Loucy (cell line): Measurements from ENCODE around the gene FAM117A.

ENCODE experiments used
- H2AFZ ChIP-seq: fragments of 200-600 bp; sonication (generic); 2 replicates; pipeline ENCODE4 v1.6.0; 2016; ENCODE audit warnings: antibody characterized with exemption, mild to moderate bottlenecking, low read length, moderate library complexity
- H3F3A ChIP-seq: fragments of 200-600 bp; 2 replicates; pipeline ENCODE4 v1.6.0; 2016; ENCODE audit warnings: antibody characterized with exemption, low read depth, mild to moderate bottlenecking
- H3K27me3 ChIP-seq: fragments of 200-600 bp; sonication (generic); 2 replicates; pipeline ENCODE4 v1.6.1; 2014; ENCODE audit warnings: low read length, mild to moderate bottlenecking; ENCODE audit not compliant: insufficient read depth, poor library complexity, severe bottlenecking
- H3K36me3 ChIP-seq: fragments of 200-600 bp; sonication (generic); 2 replicates; pipeline ENCODE4 v1.6.1; 2016; ENCODE audit warnings: low read length; ENCODE audit not compliant: insufficient read depth
- H3K4me1 ChIP-seq: fragments of 200-600 bp; sonication (generic); 2 replicates; pipeline ENCODE4 v1.5.1; 2014; ENCODE audit warnings: low read length, mild to moderate bottlenecking; ENCODE audit not compliant: insufficient read depth, poor library complexity, severe bottlenecking
- H3K4me2 ChIP-seq: fragments of 200-600 bp; sonication (generic); 2 replicates; pipeline ENCODE4 v1.6.0; 2014; ENCODE audit warnings: antibody characterized with exemption, low read length, low read depth, mild to moderate bottlenecking; ENCODE audit not compliant: poor library complexity, severe bottlenecking
- H3K4me3 ChIP-seq: fragments of 200-600 bp; sonication (generic); 2 replicates; pipeline ENCODE4 v1.5.1; 2014; ENCODE audit warnings: low read length, mild to moderate bottlenecking, mixed read lengths; ENCODE audit not compliant: poor library complexity, severe bottlenecking
- H3K79me2 ChIP-seq: fragments of 200-600 bp; sonication (generic); 2 replicates; pipeline ENCODE4 v1.6.1; 2014; ENCODE audit warnings: low read length; ENCODE audit not compliant: insufficient read depth
- H3K9ac ChIP-seq: fragments of 200-600 bp; sonication (generic); 2 replicates; pipeline ENCODE4 v1.6.0; 2014; ENCODE audit warnings: mild to moderate bottlenecking, low read depth, low read length, moderate library complexity; ENCODE audit not compliant: poor library complexity, severe bottlenecking
- H3K9me2 ChIP-seq: fragments of 200-600 bp; sonication (generic); replicated peaks from 2 replicates; pipeline ENCODE4 v1.6.1; 2016; ENCODE audit warnings: low read depth, low read length, mixed read lengths
- H3K9me3 ChIP-seq: fragments of 200-600 bp; sonication (generic); 2 replicates; pipeline ENCODE4 v1.6.1; 2014; ENCODE audit warnings: mild to moderate bottlenecking, antibody characterized with exemption, low read length, low read depth; ENCODE audit not compliant: insufficient read depth
- H4K20me1 ChIP-seq: fragments of 200-600 bp; sonication (generic); 2 replicates; pipeline ENCODE4 v1.6.0; 2014; ENCODE audit warnings: antibody characterized with exemption, low read length, mild to moderate bottlenecking; ENCODE audit not compliant: insufficient read depth, poor library complexity, severe bottlenecking
- EZH2phosphoT487 ChIP-seq: fragments of 200-600 bp; IDR thresholded peaks from 2 replicates; pipeline ENCODE4 v1.6.1; 2018; ENCODE audit warnings: antibody characterized with exemption, mild to moderate bottlenecking, moderate library complexity, borderline replicate concordance
- TF ChIP-seq, protein P1 (sequence below): fragments of 200-600 bp; sonication (generic); conservative IDR thresholded peaks from 2 replicates; pipeline ENCODE4 v1.5.1; 2014; ENCODE audit warnings: mild to moderate bottlenecking, antibody characterized with exemption, low read length

The FAM117A gene

GRCh38 chr17:49677933-49678847 is 85.7 kb downstream of the FAM117A start, which contains the start of gene SPOP:
TSS of gene SPOP (minus strand) at chr17:49678097. CDS start at chr17:49622810, 55,287 bp downstream.
- no peaks in the 10 kb centered on the region for H3K9me3 ChIP-seq
- TF ChIP-seq, protein P1, sequence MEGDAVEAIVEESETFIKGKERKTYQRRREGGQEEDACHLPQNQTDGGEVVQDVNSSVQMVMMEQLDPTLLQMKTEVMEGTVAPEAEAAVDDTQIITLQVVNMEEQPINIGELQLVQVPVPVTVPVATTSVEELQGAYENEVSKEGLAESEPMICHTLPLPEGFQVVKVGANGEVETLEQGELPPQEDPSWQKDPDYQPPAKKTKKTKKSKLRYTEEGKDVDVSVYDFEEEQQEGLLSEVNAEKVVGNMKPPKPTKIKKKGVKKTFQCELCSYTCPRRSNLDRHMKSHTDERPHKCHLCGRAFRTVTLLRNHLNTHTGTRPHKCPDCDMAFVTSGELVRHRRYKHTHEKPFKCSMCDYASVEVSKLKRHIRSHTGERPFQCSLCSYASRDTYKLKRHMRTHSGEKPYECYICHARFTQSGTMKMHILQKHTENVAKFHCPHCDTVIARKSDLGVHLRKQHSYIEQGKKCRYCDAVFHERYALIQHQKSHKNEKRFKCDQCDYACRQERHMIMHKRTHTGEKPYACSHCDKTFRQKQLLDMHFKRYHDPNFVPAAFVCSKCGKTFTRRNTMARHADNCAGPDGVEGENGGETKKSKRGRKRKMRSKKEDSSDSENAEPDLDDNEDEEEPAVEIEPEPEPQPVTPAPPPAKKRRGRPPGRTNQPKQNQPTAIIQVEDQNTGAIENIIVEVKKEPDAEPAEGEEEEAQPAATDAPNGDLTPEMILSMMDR, result no peak
- no peak for TF ChIP-seq EZH2phosphoT487
- H3K36me3 ChIP-seq, result no peaks in the 10 kb centered on the region
- H4K20me1 ChIP-seq, result peaks cover 38% of the 10 kb centered on the region
- peak within 1 kb of the TSS; percentile 98 for H2AFZ ChIP-seq
- H3K27me3 ChIP-seq, result no peaks in the 10 kb centered on the region
- H3K4me2 ChIP-seq, result peak within 1 kb of the TSS; percentile 90
- peak within 1 kb of the TSS; percentile 85 for H3K4me3 ChIP-seq
- H3K9ac ChIP-seq, result peak within 1 kb of the TSS; percentile 83
- peaks cover 39% of the 10 kb centered on the region for H3K79me2 ChIP-seq
- H3K9me2 ChIP-seq, result no peaks in the 10 kb centered on the region
- H3F3A ChIP-seq, result no peaks in the 10 kb centered on the region
- H3K4me1 ChIP-seq, result peaks cover 24% of the 10 kb centered on the region

GRCh38 chr17:49677134-49677932 is 86.6 kb downstream of the FAM117A start:
- Histone ChIP-seq H3K27me3 (no peaks in the 10 kb centered on the region), H3K9ac (peak overlapping the region; percentile 83), H3K9me3 (no peaks in the 10 kb centered on the region), H3K79me2 (peaks cover 46% of the 10 kb centered on the region), H2AFZ (peak overlapping the region; percentile 70), H3K36me3 (no peaks in the 10 kb centered on the region), H3F3A (no peaks in the 10 kb centered on the region), H4K20me1 (peaks cover 40% of the 10 kb centered on the region), H3K4me3 (peak overlapping the region; percentile 85), H3K4me1 (peaks cover 27% of the 10 kb centered on the region), H3K4me2 (peak overlapping the region; percentile 90), H3K9me2 (no peaks in the 10 kb centered on the region)
- TF ChIP-seq, protein P1, result no peak
- no peak for TF ChIP-seq EZH2phosphoT487

DNA sequence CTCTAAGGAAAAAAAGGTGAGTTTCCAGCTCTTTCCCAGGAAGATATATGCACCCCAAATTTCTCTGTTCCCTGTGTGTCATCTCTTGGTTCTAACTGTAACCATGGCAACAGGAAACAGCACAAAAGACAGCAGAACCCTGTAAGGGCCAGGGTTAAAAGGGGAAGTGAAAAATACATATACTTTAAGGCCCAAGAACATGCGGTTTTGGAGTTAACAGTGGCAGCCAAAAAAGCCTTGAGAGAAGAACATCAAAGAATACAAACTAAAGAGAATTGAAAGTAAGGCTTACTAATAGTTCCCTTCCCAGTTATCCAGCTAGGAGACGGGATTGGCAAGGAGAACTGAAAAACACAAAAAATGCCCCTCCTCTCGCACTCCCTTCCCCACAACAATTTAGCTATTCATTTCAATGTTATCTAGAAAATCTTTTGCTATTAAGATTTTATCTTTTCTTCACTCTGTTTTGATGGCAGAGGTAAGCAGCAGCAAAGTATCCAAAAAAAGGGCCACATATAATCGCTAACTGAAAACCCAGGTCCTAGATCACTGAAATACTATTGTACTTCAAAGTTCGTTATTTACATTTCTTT is 87.6 kb downstream of the FAM117A start:
- peaks cover 27% of the 10 kb centered on the region for H3K4me1 ChIP-seq
- H3K79me2 ChIP-seq, result peaks cover 56% of the 10 kb centered on the region
- H3K9me3 ChIP-seq, result no peaks in the 10 kb centered on the region
- H3K4me2 ChIP-seq, result peak overlapping the region; percentile 90
- no peak overlapping the region for H2AFZ ChIP-seq
- no peaks in the 10 kb centered on the region for H3K36me3 ChIP-seq
- peak overlapping the region; percentile 83 for H3K9ac ChIP-seq
- TF ChIP-seq, protein P1, result no peak
- no peak for TF ChIP-seq EZH2phosphoT487
- no peaks in the 10 kb centered on the region for H3K27me3 ChIP-seq
- H4K20me1 ChIP-seq, result peaks cover 42% of the 10 kb centered on the region
- H3K9me2 ChIP-seq, result no peaks in the 10 kb centered on the region
- H3F3A ChIP-seq, result no peaks in the 10 kb centered on the region
- peak overlapping the region; percentile 85 for H3K4me3 ChIP-seq
